ENCODE data around the gene RTF1.
"Not testable (repeated sequence)": the region's sequence is repeated elsewhere in the genome, so short reads cannot be mapped to it uniquely, and the experiment has no call there.

RTF1 gene

DNA sequence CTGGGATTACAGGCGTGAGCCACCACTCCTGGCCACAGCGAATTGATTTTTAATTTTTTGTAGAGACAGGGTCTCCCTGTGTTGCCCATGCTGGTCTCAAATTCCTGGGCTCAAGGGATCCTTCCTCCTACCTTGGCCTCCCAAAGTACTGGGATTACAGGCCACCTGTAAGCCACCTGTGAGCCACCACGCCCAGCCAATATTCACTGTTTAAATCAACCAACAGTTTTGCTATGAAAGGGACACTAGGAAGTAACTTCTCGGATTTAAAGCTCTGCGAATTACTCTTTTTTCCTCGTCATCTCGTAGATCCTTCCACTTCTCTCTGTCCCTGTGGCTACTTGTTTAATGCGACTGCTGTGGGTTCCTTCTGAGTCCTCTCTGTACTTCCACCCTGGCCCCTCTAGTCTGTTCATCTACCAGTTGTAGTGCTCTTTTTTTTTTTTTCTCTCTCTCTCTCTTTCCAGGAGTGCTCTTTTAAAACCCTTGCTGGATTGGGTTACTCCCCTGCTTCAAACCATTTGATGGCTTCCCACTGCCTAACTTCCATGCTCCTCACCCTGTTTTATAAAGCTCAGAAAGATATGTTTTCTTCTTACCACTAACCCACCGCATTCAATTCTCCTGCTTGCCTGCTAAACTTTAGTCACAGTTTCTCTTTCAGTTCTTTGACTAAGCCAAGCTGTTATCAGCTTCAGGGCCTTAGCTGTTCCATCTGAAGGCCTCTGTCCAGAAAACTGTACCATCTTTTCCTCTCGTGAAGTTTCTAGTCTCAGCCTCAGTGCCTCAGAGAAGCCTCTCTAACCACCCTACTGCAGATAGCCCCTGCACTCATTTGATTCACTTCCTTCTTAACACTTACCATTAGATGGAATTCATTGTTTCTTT, 12.4 kb downstream of the RTF1 start:
- no peak overlapping the region for H3K4me3 ChIP-seq
- H3K27me3 ChIP-seq, result no peaks in the 10 kb centered on the region
- H3K27ac ChIP-seq, result no peak overlapping the region
- H3K36me3 ChIP-seq, result peaks cover 0 to 9% (median 0%) of the 10 kb centered on the region in 3 donors
- intact Hi-C loops (cut with DNase I; ENCODE audit: low total_unique reads), result no loop called here
- TF ChIP-seq, protein P1, sequence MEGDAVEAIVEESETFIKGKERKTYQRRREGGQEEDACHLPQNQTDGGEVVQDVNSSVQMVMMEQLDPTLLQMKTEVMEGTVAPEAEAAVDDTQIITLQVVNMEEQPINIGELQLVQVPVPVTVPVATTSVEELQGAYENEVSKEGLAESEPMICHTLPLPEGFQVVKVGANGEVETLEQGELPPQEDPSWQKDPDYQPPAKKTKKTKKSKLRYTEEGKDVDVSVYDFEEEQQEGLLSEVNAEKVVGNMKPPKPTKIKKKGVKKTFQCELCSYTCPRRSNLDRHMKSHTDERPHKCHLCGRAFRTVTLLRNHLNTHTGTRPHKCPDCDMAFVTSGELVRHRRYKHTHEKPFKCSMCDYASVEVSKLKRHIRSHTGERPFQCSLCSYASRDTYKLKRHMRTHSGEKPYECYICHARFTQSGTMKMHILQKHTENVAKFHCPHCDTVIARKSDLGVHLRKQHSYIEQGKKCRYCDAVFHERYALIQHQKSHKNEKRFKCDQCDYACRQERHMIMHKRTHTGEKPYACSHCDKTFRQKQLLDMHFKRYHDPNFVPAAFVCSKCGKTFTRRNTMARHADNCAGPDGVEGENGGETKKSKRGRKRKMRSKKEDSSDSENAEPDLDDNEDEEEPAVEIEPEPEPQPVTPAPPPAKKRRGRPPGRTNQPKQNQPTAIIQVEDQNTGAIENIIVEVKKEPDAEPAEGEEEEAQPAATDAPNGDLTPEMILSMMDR (IDR thresholded peaks at IDR 0.05), result no peak
- H3K9me3 ChIP-seq, result no peaks in the 10 kb centered on the region
- no peak for DNase-seq
- no peaks in the 10 kb centered on the region for H3K4me1 ChIP-seq

DNA sequence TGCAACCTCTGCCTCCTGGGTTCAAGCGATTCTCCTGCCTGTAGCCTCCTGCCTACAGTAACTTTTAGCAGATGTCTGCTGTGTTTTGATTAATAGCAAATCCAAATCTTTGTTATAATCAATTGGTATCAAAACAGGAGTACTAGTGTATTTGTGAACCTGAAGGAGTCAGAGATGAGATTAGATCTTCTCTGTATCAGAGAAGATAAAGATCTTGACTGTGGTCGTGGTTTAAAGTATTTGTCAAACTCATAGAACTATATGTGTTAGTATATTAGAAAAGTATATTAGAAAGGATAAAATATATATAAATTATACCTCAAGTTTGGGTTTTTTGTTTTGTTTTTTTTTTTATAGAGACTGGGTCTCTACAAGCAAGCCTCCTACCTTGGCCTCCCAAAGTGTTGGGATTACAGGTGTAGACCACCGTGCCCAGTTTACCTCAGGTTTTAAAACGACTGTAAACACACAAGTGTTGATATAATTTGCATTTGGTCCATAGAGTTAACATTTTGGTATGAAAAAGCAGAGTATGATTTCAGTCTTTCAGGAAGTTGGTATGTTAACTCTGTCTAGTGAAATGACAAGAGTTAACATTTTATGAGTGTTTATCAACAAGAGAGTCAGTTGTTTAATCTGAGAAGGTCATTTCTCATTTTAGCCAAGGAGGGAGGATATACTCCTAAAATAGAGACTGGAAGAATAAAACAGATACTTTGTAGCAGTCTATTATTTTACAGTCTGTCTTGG, 18.3 kb downstream of the RTF1 start:
- Histone ChIP-seq H3K4me1 (no peaks in the 10 kb centered on the region), H3K36me3 (peaks cover 8 to 31% (median 13%) of the 10 kb centered on the region in 3 donors), H3K4me3 (no peak overlapping the region), H3K27ac (no peak overlapping the region), H3K27me3 (no peaks in the 10 kb centered on the region), H3K9me3 (no peaks in the 10 kb centered on the region)
- intact Hi-C loops (cut with DNase I; ENCODE audit: low total_unique reads), result no loop called here
- no peak for DNase-seq
- TF ChIP-seq, protein P1 (IDR thresholded peaks at IDR 0.05), result no peak

DNA sequence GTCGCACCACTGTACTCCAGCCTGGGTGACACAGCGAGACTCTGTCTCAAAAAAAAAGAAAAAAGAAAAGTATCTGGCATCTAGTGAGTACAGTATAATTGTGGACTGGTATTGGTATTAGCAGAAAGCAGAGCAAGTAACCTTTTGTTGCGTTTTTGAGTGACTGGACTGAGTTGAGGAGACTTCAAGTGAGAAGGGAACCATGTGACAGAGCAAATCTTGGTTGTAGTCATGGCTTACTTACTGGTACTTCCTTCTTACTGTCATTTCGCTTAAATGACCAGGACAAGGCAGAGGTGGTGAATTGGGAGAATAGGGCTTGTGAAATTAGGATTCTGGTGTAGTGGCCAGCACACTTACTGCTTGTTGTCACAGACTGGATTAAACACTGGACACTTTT, 20.6 kb downstream of the RTF1 start:
- TF ChIP-seq, protein P1 (IDR thresholded peaks at IDR 0.05), result no peak
- H3K27me3 ChIP-seq, result no peaks in the 10 kb centered on the region
- H3K36me3 ChIP-seq, result peaks cover 25 to 47% (median 26%) of the 10 kb centered on the region in 3 donors
- H3K9me3 ChIP-seq, result no peaks in the 10 kb centered on the region
- intact Hi-C loops (cut with DNase I; ENCODE audit: low total_unique reads), result no loop called here
- H3K4me1 ChIP-seq, result no peaks in the 10 kb centered on the region
- peak in 1 of 2 donors; percentile 1 for DNase-seq
- H3K27ac ChIP-seq, result peak overlapping the region; percentile 23 to 30
- no peak overlapping the region for H3K4me3 ChIP-seq

DNA sequence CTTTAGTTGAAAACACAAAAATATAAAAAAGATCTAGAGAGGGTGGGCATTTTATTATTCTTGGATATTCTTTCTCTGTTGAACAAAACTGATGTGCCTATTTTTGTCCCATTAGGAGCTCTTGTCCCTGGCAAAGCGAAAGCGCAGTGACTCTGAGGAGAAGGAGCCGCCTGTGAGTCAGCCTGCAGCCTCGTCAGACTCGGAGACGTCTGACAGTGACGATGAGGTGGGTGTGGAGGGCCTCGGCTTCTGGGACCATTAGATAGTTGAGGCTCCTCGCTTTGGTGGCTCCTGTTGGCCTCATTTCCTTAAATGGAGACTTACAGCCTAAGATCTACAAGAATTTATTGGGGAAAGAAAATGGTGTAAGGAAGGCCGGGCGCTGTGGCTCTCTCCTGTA, 21.3 kb downstream of the RTF1 start:
- Histone ChIP-seq H3K4me3 (no peak overlapping the region), H3K27me3 (no peaks in the 10 kb centered on the region), H3K4me1 (no peaks in the 10 kb centered on the region), H3K27ac (peak overlapping the region; percentile 23 to 30), H3K36me3 (peaks cover 25 to 51% (median 29%) of the 10 kb centered on the region in 3 donors), H3K9me3 (no peaks in the 10 kb centered on the region)
- DNase-seq, result peak in 1 of 2 donors; percentile 60
- TF ChIP-seq, protein P1 (IDR thresholded peaks at IDR 0.05), result no peak
- intact Hi-C loops (cut with DNase I; ENCODE audit: low total_unique reads), result no loop called here

DNA sequence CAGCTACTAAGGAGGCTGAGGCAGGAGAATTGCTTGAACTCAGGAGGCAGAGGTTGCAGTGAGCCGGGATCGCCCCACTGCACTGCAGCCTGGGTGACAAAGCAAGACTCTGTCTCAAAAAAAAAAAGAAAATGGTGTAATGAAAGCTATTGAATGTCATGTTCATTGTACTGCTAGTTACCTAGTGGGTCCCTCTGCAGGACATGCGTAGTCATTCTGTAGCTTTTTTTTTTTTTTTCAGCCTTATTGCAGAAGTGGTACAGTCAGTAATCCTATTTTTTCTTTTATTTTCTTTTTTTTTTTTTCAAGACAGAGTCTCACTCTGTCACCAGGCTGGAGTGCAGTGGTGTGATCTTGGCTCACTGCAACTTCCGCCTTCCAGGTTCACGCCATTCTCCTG, 21.9 kb downstream of the RTF1 start:
- intact Hi-C loops (cut with DNase I; ENCODE audit: low total_unique reads); H3K4me1 ChIP-seq; H3K27me3 ChIP-seq; H3K4me3 ChIP-seq; H3K9me3 ChIP-seq: not testable (repeated sequence)
- Histone ChIP-seq H3K36me3 (peaks cover 25 to 55% (median 29%) of the 10 kb centered on the region in 3 donors), H3K27ac (peak overlapping the region; percentile 23 to 30)
- DNase-seq, result peak in 1 of 2 donors; percentile 7

DNA sequence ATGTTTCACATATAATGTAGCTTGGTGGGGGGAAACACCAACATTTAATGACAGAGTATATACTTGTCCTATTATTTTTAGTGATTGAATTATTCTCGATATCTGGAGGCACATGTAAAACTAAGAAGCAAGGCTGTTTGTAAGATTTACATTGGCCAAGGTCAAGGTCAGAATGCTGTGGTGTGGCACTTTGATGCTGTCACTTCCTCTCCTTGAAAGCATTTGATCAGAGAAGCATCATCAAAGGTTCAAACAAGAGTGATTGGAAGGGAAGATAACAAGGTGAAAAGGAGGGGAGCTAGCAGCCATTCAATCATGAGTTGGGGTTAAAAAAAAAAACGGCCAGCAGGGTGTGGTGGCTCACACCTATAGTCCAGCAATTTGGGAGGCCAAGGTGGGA, 26.4 kb downstream of the RTF1 start:
- intact Hi-C loops (cut with DNase I; ENCODE audit: low total_unique reads), result no loop called here
- no peak for DNase-seq
- H3K27me3 ChIP-seq, result no peaks in the 10 kb centered on the region
- no peak overlapping the region for H3K4me3 ChIP-seq
- H3K4me1 ChIP-seq, result no peaks in the 10 kb centered on the region
- H3K36me3 ChIP-seq, result peaks cover 25 to 82% (median 29%) of the 10 kb centered on the region in 3 donors
- TF ChIP-seq, protein P1 (IDR thresholded peaks at IDR 0.05), result no peak
- no peaks in the 10 kb centered on the region for H3K9me3 ChIP-seq
- no peak overlapping the region for H3K27ac ChIP-seq

Measured in tibial artery (tissue), 4 donors.